ENCODE measurements around the gene GABRB1. TPM values are rescaled to one million over a fixed set of nuclear protein-coding genes. Genes with fewer than 3 reads are reported as not detected.

Gene GABRB1
- total RNA-seq, 2 experiments from 2014 or later = not detected

Other genes starting within 250 kb of the GABRB1 start
- not detected for gene COX7B2, start 122.3 kb upstream of the GABRB1 start, total RNA-seq
- gene GABRA4, start 38.0 kb upstream of the GABRB1 start, total RNA-seq = not detected

All from activated CD4-positive, alpha-beta T cell treated with anti-CD3 and anti-CD28 coated beads for 36 hours (primary cell).